GM18502 (cell line): Measurements from ENCODE around the gene HECTD4.

Experiments
- ATAC-seq: cut with Tn5 transposase; IDR thresholded peaks from one replicate; pipeline ENCODE4 v1.9.1; 2021; ENCODE audit warnings: mild to moderate bottlenecking; ENCODE audit not compliant: unreplicated experiment, poor library complexity

The HECTD4 gene

GRCh38 chr12:112322882-112323547 lies 59.2 kb downstream of the HECTD4 start:
- ATAC-seq: no peak

DNA sequence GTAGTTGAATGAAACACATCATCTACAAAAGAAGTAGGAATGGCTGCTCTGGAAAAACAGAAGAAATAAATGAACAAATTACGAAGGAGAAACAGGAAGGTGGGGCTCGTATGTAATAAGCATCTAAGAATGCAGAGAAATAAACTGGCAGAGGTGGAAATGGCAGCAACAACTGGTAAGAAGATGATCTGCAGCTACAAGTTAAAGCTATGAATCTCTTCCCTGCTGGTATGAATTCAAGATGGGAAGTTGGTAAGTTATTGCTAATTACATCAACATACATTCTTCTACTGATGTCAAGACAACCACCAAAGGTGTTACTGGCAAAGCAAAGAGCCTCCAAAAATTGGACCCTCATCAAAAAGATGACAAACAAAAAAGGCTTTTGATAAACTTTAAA lies 59.8 kb downstream of the HECTD4 start:
- ATAC-seq: no peak

DNA sequence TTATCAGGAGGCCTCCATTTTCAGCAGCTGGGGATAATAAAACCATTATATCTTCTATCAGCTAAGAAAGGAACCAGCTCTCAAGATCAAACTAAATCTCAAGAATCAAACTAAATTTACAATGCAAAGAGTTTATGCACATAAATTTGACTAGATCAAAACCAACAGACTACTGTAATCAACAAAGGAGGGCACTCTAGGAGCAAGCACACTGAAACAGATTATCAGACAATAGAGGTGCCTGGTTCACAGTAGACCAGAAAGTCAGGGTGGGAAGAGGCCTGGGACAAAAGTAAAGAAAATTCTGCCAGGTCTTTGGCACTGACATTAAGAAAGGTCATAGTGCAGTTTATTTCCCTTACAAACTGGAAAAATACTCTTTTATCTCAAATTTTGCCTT lies 61.0 kb downstream of the HECTD4 start:
- no peak for ATAC-seq

- ATAC-seq: no peak
These were observed 62.8 kb downstream of the HECTD4 start for GRCh38 chr12:112319395-112319794.

DNA sequence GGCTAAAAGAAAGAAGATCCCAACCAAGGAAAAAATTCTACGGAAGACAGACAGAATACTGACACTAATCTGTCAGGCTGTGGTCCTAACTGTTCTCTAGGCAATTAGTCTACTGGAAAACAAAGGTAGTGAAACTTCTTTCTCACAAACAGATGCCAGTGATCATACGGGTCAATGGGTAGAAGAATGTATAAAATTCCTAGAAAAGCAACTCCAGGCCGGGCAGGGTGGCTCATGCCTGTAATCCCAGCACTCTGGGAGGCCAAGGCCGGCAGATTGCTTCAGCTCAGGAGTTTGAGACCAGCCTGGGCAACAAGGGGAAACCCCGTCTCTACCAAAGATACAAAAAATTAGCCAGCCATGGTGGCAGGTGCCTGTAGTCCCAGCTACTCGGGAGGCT lies 64.8 kb downstream of the HECTD4 start:
- no peak for ATAC-seq

- ATAC-seq: no peak
These were observed 67.2 kb downstream of the HECTD4 start for GRCh38 chr12:112314981-112315380.

- ATAC-seq: no peak
These were observed 72.4 kb downstream of the HECTD4 start for GRCh38 chr12:112309797-112310196.

DNA sequence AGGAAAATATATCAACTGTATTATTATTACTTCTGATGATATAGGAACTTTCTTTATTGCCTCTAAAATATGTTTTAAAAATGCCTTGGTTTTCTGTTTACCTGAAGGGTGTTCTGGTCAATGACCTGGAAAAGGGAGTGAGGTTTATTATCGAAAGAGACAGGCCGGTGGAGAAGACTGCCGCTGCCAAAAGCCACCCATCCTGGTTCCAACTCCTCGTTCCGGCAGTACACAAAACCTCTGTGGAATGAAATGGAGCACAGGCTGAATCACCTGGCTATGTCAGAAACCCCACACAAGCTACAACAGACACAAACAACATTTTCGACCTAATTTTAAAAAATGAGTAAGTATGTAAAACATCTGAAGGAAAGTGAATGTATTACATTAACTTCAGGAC lies 73.6 kb downstream of the HECTD4 start:
- ATAC-seq: no peak

DNA sequence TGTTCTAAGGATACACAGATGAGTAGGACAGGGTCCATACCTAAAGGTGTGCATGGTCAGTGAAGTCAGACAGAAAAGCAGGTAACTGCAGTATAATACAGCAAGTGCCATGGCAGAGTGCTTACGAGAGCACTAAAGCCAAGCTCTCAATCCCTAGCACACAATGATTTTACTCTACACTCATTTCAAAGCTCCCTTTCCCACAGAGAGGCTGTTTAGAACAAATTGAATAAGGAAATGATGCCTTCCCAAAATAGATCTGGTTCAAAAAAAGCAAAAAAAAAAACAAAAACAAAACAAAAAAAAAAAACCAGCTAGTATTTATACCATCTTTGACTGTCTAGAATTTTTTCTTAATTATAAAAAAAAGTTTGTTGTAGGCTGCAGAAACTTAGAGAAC lies 74.1 kb downstream of the HECTD4 start:
- no peak for ATAC-seq

- ATAC-seq: no peak
These were observed 74.8 kb downstream of the HECTD4 start for GRCh38 chr12:112307317-112308011.

DNA sequence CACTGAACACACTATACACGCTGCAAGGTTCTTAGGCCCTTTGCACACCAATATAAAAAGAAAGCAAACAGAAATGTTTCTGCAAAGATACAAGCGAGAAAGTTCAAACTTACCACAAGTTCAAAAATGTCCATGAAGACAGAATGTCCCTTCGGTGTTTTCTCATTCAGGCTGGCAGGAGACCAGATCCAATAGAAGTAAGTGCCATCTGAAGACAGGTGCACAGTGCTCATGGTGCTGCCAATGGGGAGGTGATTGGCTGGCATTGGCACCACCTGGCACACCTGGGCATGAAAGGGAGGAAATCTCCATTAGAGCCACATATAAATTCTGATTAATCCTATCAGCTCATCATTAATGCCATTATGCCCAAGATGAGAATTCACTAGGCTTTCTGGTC lies 76.3 kb downstream of the HECTD4 start:
- no peak for ATAC-seq

DNA sequence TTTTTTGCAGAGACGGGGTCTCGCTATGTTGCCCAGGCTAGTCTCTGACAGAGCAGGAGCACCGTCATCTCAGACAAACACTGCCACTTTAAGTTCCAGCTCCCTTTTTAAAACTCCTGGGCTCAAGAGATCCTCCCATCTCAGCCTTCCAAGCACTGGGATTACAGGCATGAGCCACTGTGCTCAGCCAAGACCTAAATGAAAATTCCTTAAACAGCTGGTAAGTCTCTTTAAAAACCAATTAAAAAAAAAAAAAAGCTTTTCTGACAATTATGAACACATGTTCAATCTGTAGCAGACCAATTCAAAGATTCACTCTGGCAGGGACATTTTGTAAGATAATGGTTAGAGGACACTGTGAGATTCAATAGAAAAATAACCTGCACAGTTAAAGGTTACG lies 77.8 kb downstream of the HECTD4 start:
- no peak for ATAC-seq

GRCh38 chr12:112303799-112304198 lies 78.4 kb downstream of the HECTD4 start:
- no peak for ATAC-seq

DNA sequence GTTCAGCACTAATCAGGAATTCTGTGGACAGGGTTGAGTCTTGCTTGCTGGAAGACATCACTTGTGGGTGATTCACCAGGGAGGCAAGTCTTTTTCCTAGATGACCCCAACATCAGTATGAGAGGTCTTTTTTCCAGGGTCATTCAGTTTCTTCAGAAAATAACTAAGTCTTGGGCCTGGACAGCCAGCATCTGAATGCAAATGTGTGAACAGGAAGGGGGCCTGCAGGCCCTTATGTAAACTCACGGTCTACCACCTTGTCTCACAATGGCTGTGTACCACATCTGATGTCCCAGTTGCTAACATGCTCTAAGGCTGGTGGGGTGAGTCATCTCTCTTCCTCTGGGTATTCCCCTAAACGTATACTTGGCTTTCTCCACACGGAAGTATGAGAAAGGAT lies 79.2 kb downstream of the HECTD4 start:
- peak; percentile 99 for ATAC-seq

GRCh38 chr12:112299704-112300103 lies 82.5 kb downstream of the HECTD4 start:
- ATAC-seq: no peak

GRCh38 chr12:112297188-112297587 lies 85.0 kb downstream of the HECTD4 start:
- no peak for ATAC-seq

DNA sequence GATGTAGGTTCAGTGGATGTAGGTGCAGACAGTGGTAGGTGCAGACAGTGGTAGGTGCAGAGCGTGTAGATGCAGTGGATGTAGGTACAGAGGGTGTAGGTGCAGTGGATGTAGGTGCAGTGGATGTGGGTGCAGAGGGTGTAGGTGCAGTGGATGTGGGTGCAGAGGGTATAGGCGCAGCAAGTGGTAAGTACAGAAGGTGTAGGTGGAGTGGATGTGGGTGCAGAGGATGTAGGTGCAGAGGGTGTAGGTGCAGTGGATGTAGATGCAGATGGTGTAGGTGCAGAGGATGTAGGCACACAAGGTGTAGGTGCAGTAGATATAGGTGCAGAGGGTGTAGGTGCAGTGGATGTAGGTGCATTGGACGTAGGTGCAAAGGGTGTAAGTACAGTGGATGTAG lies 86.0 kb downstream of the HECTD4 start:
- ATAC-seq: no peak

DNA sequence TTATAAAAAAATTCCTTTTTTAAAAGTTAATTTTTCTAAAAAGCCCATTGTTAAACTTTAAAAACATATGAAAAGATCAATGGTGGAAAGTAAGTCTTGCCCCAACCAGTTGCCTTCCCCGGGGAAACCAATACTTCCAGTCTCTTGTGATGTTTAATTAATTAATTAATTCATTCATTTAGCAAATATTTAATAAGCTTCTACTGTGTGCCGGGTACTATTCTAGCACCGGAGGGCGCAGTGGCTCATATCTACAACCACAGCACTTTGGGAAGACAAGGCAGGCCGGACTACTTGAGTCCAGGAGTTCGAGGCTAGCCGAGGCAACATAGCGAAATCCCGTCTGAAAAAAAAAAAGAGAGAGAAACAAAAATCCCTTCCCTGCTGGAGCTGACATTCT lies 87.4 kb downstream of the HECTD4 start:
- ATAC-seq: no peak

- ATAC-seq: no peak
These were observed 93.6 kb downstream of the HECTD4 start for GRCh38 chr12:112288638-112289037.

DNA sequence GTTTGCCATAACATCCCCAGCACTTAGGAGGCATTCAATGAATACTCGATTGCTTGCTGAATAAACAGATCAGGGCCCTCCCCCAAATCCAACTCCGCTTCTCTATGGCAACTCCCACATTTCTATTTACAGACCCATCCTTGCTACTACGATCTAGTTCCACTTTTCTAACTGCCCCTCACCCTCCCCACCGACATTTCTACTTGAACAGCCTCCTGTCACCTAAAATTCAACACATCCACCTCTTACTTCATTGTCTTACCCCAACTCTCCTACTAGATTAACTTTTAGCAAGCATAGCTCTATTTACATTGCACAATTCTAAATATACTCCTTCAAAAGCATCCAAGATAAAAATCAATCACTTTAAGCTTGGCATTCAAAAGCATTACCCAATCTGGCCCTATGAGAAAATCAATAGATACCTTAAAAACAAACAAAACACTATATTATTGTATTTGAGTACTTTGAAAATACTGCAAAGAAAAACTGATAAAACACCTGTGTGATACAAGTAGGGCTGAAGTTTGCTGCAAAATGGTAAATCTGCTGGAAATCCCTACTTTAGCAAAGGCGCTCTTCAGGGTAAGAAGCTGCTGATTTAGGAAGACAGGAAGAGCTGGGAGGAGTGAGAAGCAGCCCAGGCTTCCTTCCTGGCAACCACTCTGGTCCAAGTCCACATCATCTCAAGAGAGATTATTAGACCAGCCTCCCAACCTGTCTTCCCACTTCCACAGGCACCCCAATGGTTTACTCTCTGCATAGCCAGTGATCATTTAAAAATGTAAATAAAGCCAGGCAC lies 96.4 kb downstream of the HECTD4 start:
- ATAC-seq: no peak

- ATAC-seq: no peak
These were observed 98.7 kb downstream of the HECTD4 start for GRCh38 chr12:112283546-112283945.
